Measurements from ENCODE around the gene PNPLA5. TPM values are rescaled to one million over a fixed set of nuclear protein-coding genes. Genes with fewer than 3 reads are reported as not detected.

Gene PNPLA5
- total RNA-seq, 1 donor from 2014 or later: not detected

- no peak for TF ChIP-seq CTCF (conservative IDR thresholded peaks at IDR 0.05; ENCODE audit: low read depth, low read length)
- no peak for DNase-seq (ENCODE audit: low read depth)
- H3K4me3 ChIP-seq (ENCODE audit: low read depth, low read length): no peak overlapping the region
Observed at GRCh38 chr22:43839781-43840180, 52.0 kb downstream of the PNPLA5 start.

GRCh38 chr22:43838571-43839307 is 53.1 kb downstream of the PNPLA5 start:
- no peak for DNase-seq (ENCODE audit: low read depth)
- TF ChIP-seq CTCF (conservative IDR thresholded peaks at IDR 0.05; ENCODE audit: low read depth, low read length): no peak
- no peak overlapping the region for H3K4me3 ChIP-seq (ENCODE audit: low read depth, low read length)

GRCh38 chr22:43838161-43838560 is 53.7 kb downstream of the PNPLA5 start:
- no peak overlapping the region for H3K4me3 ChIP-seq (ENCODE audit: low read depth, low read length)
- DNase-seq (ENCODE audit: low read depth): no peak
- TF ChIP-seq CTCF (conservative IDR thresholded peaks at IDR 0.05; ENCODE audit: low read depth, low read length): no peak

GRCh38 chr22:43837666-43838065 is 54.1 kb downstream of the PNPLA5 start:
- no peak overlapping the region for H3K4me3 ChIP-seq (ENCODE audit: low read depth, low read length)
- no peak for TF ChIP-seq CTCF (conservative IDR thresholded peaks at IDR 0.05; ENCODE audit: low read depth, low read length)
- no peak for DNase-seq (ENCODE audit: low read depth)

- DNase-seq (ENCODE audit: low read depth): no peak
- H3K4me3 ChIP-seq (ENCODE audit: low read depth, low read length): no peak overlapping the region
- no peak for TF ChIP-seq CTCF (conservative IDR thresholded peaks at IDR 0.05; ENCODE audit: low read depth, low read length)
Observed at GRCh38 chr22:43835736-43836135, 56.1 kb downstream of the PNPLA5 start.

GRCh38 chr22:43835166-43835565 is 56.6 kb downstream of the PNPLA5 start:
- DNase-seq (ENCODE audit: low read depth): no peak
- TF ChIP-seq CTCF (conservative IDR thresholded peaks at IDR 0.05; ENCODE audit: low read depth, low read length): no peak
- H3K4me3 ChIP-seq (ENCODE audit: low read depth, low read length): no peak overlapping the region
